Measurements from ENCODE around the gene PHRF1.

- no peak for TF ChIP-seq CTCF (IDR thresholded peaks at IDR 0.05)
- TF ChIP-seq POLR2A (IDR thresholded peaks at IDR 0.05): no peak
Measured at GRCh38 chr11:655036-655726, 78.9 kb downstream of the PHRF1 start.
